Measurements from ENCODE around the gene PARD6B.

GRCh38 chr20:50695135-50695872 lies 36.1 kb upstream of the PARD6B start:
- TF ChIP-seq HMGXB4 (CRISPR knock-in tag; IDR thresholded peaks at IDR 0.05) (no peak), CTCF (IDR thresholded peaks at IDR 0.05) (no peak)
